Astrocyte (in vitro differentiated cells and primary cell): ENCODE measurements around the gene PRKAA2. TPM values are rescaled to one million over a fixed set of nuclear protein-coding genes. Genes with fewer than 3 reads are reported as not detected.

Source experiments
- DNase-seq: peaks from one replicate; pipeline ENCODE4 v3.0.0-alpha.2; 2010; ENCODE audit warnings: low read depth
- FAIRE-seq: peaks from 2 replicates; lab custom pipeline; 2011; peaks lifted over from hg19 to GRCh38; lab: Jason Lieb, UNC
- H2AFZ ChIP-seq: 2 replicates; pipeline ENCODE4 v1.6.0; 2012; ENCODE audit warnings: low read depth, low read length, inconsistent platforms
- H3K27ac ChIP-seq: 2 replicates; pipeline ENCODE4 v1.5.1; 2011; ENCODE audit warnings: low read depth, low read length, inconsistent platforms
- H3K27me3 ChIP-seq: 2 replicates; pipeline ENCODE4 v1.6.0; 2011; ENCODE audit warnings: low read length, inconsistent platforms; ENCODE audit not compliant: insufficient read depth
- H3K36me3 ChIP-seq: 2 replicates; pipeline ENCODE4 v1.5.1; 2011; ENCODE audit warnings: low read length, inconsistent platforms; ENCODE audit not compliant: insufficient read depth
- H3K4me1 ChIP-seq: 2 replicates; pipeline ENCODE4 v1.5.1; 2011; ENCODE audit warnings: low read length, inconsistent platforms; ENCODE audit not compliant: insufficient read depth
- H3K4me2 ChIP-seq: 2 replicates; pipeline ENCODE4 v1.6.0; 2012; ENCODE audit warnings: low read length, inconsistent platforms
- H3K4me3 ChIP-seq: 2 replicates; pipeline ENCODE4 v1.5.1; 2011; ENCODE audit warnings: low read depth, mild to moderate bottlenecking, low read length, inconsistent platforms; ENCODE audit not compliant: insufficient read depth
- H3K79me2 ChIP-seq: 2 replicates; pipeline ENCODE4 v1.6.0; 2012; ENCODE audit warnings: mild to moderate bottlenecking, low read length, inconsistent platforms; ENCODE audit not compliant: insufficient read depth
- H3K9ac ChIP-seq: 2 replicates; pipeline ENCODE4 v1.6.0; 2012; ENCODE audit warnings: mild to moderate bottlenecking, low read length, inconsistent platforms
- H3K9me3 ChIP-seq: 2 replicates; pipeline ENCODE4 v1.5.1; 2012; ENCODE audit warnings: low read depth, mild to moderate bottlenecking, low read length, inconsistent platforms; ENCODE audit not compliant: insufficient read depth
- H4K20me1 ChIP-seq: 2 replicates; pipeline ENCODE4 v1.6.0; 2012; ENCODE audit warnings: low read length, inconsistent platforms; ENCODE audit not compliant: insufficient read depth
- H3K27ac Mint-ChIP-seq: one replicate; pipeline ENCODE4 v1.8.0; 2021; ENCODE audit warnings: mild to moderate bottlenecking, mixed read lengths; ENCODE audit not compliant: unreplicated experiment
- H3K27me3 Mint-ChIP-seq: one replicate; pipeline ENCODE4 v1.8.0; 2021; ENCODE audit warnings: low read depth, mixed read lengths; ENCODE audit not compliant: unreplicated experiment
- H3K36me3 Mint-ChIP-seq: one replicate; pipeline ENCODE4 v1.8.0; 2021; ENCODE audit warnings: low read depth, mixed read lengths; ENCODE audit not compliant: unreplicated experiment
- H3K4me1 Mint-ChIP-seq: one replicate; pipeline ENCODE4 v1.8.0; 2021; ENCODE audit warnings: low read depth, mixed read lengths; ENCODE audit not compliant: unreplicated experiment
- H3K4me3 Mint-ChIP-seq: one replicate; pipeline ENCODE4 v1.8.0; 2021; ENCODE audit warnings: mild to moderate bottlenecking, moderate library complexity, mixed read lengths; ENCODE audit not compliant: unreplicated experiment
- H3K9me3 Mint-ChIP-seq: one replicate; pipeline ENCODE4 v1.8.0; 2021; ENCODE audit warnings: mild to moderate bottlenecking, mixed read lengths; ENCODE audit not compliant: unreplicated experiment
- EZH2 ChIP-seq: IDR thresholded peaks from 2 replicates; pipeline ENCODE4 v1.6.1; 2012; ENCODE audit warnings: mild to moderate bottlenecking, low read length, inconsistent platforms; ENCODE audit not compliant: insufficient read depth
- total RNA-seq: library from RNA; stranded (reverse); gene quantifications from 2 replicates; pipeline ENCODE4 v1.2.1, GENCODE V29; 2021
- TF ChIP-seq, protein P1 (sequence below): IDR thresholded peaks from 2 replicates; pipeline ENCODE4 v1.5.1; 2011; ENCODE audit warnings: low read depth, mild to moderate bottlenecking, inconsistent platforms, low read length, moderate library complexity; ENCODE audit not compliant: insufficient read depth

Gene PRKAA2
- total RNA-seq, 1 donor from 2014 or later: 2.4 TPM

DNA sequence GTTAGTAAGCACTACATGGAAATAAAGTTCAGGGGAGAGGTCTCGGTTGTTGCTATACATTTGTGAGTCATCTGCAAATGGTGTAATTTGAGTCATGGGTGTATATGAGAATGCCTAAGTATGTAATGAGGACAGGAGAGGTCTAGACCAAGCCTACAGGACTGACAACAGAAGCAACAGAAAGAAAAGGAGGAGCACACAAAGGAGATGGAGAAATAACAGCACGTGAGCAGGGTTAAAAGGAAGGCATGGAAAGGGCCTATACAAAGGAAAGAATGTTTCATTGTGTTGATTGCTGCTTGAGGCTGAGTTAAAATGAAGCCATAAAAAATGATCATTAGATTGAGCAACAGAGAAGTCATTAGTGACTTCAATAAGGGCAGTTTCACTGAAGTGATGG is 28.0 kb upstream of the PRKAA2 start:
- Mint-ChIP-seq H3K9me3 (no peaks in the 10 kb centered on the region), H3K27me3 (peaks cover 2% of the 10 kb centered on the region), H3K4me3 (no peak overlapping the region), H3K4me1 (peaks cover 2% of the 10 kb centered on the region), H3K36me3 (no peaks in the 10 kb centered on the region), H3K27ac (no peak overlapping the region)
- H3K9me3 ChIP-seq: no peaks in the 10 kb centered on the region
- H3K27me3 ChIP-seq: no peaks in the 10 kb centered on the region
- H3K9ac ChIP-seq: no peak overlapping the region
- no peak overlapping the region for H3K4me2 ChIP-seq
- DNase-seq (peak; percentile 12), FAIRE-seq (no peak)
- H3K4me1 ChIP-seq: no peaks in the 10 kb centered on the region
- no peak for TF ChIP-seq EZH2
- TF ChIP-seq, protein P1, sequence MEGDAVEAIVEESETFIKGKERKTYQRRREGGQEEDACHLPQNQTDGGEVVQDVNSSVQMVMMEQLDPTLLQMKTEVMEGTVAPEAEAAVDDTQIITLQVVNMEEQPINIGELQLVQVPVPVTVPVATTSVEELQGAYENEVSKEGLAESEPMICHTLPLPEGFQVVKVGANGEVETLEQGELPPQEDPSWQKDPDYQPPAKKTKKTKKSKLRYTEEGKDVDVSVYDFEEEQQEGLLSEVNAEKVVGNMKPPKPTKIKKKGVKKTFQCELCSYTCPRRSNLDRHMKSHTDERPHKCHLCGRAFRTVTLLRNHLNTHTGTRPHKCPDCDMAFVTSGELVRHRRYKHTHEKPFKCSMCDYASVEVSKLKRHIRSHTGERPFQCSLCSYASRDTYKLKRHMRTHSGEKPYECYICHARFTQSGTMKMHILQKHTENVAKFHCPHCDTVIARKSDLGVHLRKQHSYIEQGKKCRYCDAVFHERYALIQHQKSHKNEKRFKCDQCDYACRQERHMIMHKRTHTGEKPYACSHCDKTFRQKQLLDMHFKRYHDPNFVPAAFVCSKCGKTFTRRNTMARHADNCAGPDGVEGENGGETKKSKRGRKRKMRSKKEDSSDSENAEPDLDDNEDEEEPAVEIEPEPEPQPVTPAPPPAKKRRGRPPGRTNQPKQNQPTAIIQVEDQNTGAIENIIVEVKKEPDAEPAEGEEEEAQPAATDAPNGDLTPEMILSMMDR: no peak
- H3K36me3 ChIP-seq: no peaks in the 10 kb centered on the region
- H4K20me1 ChIP-seq: no peaks in the 10 kb centered on the region
- H3K27ac ChIP-seq: no peak overlapping the region
- no peaks in the 10 kb centered on the region for H3K79me2 ChIP-seq
- H3K4me3 ChIP-seq: no peak overlapping the region
- H2AFZ ChIP-seq: no peak overlapping the region

DNA sequence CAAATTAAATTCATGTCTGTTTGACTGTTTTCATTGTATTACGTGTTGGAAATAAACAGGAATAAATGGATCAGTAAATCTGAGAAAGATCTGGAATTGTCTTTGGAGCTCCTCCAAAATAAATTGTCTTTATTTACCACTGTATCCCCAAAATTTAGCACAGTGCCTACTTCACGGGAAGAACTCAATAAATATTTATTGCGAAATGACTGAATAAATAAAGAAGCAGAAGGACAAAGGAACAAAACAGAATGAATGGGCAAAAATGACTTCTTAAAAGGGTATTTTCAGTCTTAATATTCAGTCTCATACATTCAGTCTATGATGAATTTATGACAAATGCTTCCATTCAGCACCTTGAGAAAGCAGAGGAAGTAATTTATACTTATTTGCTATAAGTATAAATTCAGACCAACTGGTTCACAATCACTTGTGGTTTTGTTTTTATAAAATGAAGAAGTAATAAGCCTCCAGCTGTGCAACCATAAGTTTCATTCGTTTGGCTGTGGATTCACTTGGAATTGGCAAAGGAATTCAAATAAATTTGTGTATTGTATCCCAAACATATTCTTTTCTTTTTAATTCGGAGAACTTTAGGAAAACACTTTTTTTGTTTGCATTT is 19.2 kb upstream of the PRKAA2 start:
- no peak for TF ChIP-seq EZH2
- TF ChIP-seq, protein P1: no peak
- H3K27me3 Mint-ChIP-seq: no peaks in the 10 kb centered on the region
- Histone ChIP-seq H2AFZ (no peak overlapping the region), H3K27me3 (no peaks in the 10 kb centered on the region), H3K4me1 (peaks cover 16% of the 10 kb centered on the region), H3K79me2 (no peaks in the 10 kb centered on the region), H3K4me2 (peak overlapping the region; percentile 59), H3K27ac (no peak overlapping the region), H3K36me3 (no peaks in the 10 kb centered on the region), H3K4me3 (no peak overlapping the region), H3K9ac (no peak overlapping the region), H4K20me1 (no peaks in the 10 kb centered on the region), H3K9me3 (no peaks in the 10 kb centered on the region)
- DNase-seq: no peak
- H3K4me1 Mint-ChIP-seq: peaks cover 5% of the 10 kb centered on the region
- no peak overlapping the region for H3K4me3 Mint-ChIP-seq
- H3K27ac Mint-ChIP-seq: no peak overlapping the region
- no peak for FAIRE-seq
- H3K36me3 Mint-ChIP-seq: no peaks in the 10 kb centered on the region
- peaks cover 3% of the 10 kb centered on the region for H3K9me3 Mint-ChIP-seq

DNA sequence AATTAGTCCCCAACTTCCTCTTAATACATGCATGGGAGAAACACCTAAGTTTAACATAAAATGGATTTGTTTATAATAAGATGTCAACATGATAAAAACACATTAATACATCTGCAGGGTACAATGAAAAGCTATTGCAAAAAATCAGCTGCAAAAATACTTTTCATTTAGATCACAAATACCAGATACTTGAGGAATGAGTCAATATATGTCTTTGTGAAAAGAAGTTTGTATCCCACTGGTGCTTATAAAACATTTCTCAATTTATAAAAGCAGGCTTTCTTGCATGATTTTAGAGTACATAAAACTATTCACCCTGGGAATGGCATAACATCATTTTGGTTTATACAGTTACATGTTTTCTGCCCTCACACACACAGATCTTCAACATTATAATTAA is 18.6 kb upstream of the PRKAA2 start:
- H3K36me3 ChIP-seq: no peaks in the 10 kb centered on the region
- no peak overlapping the region for H3K4me3 ChIP-seq
- H3K9ac ChIP-seq: no peak overlapping the region
- H3K27me3 ChIP-seq: no peaks in the 10 kb centered on the region
- H3K27me3 Mint-ChIP-seq: no peaks in the 10 kb centered on the region
- peaks cover 16% of the 10 kb centered on the region for H3K4me1 ChIP-seq
- peaks cover 5% of the 10 kb centered on the region for H3K4me1 Mint-ChIP-seq
- no peak overlapping the region for H3K27ac ChIP-seq
- FAIRE-seq (no peak), DNase-seq (peak; percentile 51)
- H3K9me3 Mint-ChIP-seq: peaks cover 3% of the 10 kb centered on the region
- H3K27ac Mint-ChIP-seq: peak overlapping the region; percentile 11
- H3K79me2 ChIP-seq: no peaks in the 10 kb centered on the region
- no peak overlapping the region for H3K4me3 Mint-ChIP-seq
- H3K9me3 ChIP-seq: no peaks in the 10 kb centered on the region
- no peaks in the 10 kb centered on the region for H3K36me3 Mint-ChIP-seq
- no peak overlapping the region for H2AFZ ChIP-seq
- TF ChIP-seq, protein P1: no peak
- no peak for TF ChIP-seq EZH2
- no peaks in the 10 kb centered on the region for H4K20me1 ChIP-seq
- peak overlapping the region; percentile 59 for H3K4me2 ChIP-seq
